IPS-NIHi11 (cell line): ENCODE measurements around the gene SRPK2.
"Not testable (repeated sequence)": the region's sequence is repeated elsewhere in the genome, so short reads cannot be mapped to it uniquely, and the experiment has no call there.

ENCODE experiments used
- DNase-seq: peaks from one replicate; pipeline ENCODE4 v3.0.0; 2012; ENCODE audit warnings: mixed read lengths, low spot score

SRPK2 gene

GRCh38 chr7:105267244-105267643 is 121.5 kb downstream of the SRPK2 start:
- DNase-seq: no peak

DNA sequence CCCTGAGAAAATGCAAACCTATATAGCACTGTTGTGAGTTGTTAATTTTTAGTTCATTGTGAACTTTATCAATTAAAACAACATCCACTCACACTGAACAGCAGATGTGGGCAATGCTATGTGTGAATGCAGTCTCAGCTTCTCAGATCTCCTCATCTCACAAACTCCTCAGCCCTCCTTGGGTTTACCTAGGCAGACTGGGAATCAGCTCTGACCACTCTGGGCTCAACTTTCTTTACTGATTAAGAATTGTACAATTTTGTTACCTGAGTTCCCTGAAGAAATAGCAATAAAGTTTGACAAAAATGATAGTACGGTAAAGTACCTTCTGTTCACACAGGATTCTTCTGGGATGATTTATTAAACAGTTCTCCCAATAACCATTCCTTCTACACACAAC is 124.0 kb downstream of the SRPK2 start:
- no peak for DNase-seq

- DNase-seq: no peak
Observed at GRCh38 chr7:105261689-105262088, 127.0 kb downstream of the SRPK2 start.

- DNase-seq: not testable (repeated sequence)
Observed at GRCh38 chr7:105260201-105260871, 128.4 kb downstream of the SRPK2 start.

DNA sequence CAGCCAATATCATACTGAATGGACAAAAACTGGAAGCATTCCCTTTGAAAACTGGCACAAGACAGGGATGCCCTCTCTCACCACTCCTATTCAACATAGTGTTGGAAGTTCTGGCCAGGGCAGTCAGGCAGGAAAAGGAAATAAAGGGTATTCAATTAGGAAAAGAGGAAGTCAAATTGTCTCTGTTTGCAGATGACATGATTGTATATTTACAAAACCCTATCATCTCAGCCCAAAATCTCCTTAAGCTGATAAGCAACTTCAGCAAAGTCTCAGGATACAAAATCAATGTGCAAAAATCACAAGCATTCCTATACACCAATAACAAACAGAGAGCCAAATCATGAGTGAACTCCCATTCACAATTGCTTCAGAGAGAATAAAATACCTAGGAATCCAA is 129.8 kb downstream of the SRPK2 start:
- DNase-seq: not testable (repeated sequence)

- no peak for DNase-seq
Observed at GRCh38 chr7:105257338-105257737, 131.4 kb downstream of the SRPK2 start.

- no peak for DNase-seq
Observed at GRCh38 chr7:105256761-105257231, 131.9 kb downstream of the SRPK2 start.

DNA sequence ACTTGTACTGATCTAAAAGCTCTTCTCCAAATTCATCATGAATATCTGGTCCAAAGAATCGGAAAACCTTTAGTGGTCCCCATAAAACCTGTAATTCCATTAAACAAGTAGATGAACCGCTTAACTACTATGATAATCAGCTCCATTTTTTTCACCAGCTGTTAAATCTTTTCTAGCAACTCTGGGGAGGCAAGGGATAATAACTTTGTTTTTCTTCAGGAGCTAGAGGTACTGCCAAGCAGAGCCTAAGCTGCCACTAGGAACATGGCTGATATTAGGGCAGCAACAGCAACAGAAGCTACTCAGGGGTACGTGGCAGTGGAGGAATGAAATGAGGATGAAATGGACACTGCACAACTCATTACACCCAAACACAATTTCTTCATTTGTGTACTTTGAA is 138.0 kb downstream of the SRPK2 start:
- no peak for DNase-seq

GRCh38 chr7:105250239-105250638 is 138.5 kb downstream of the SRPK2 start:
- DNase-seq: no peak

- no peak for DNase-seq
Observed at GRCh38 chr7:105249216-105249615, 139.5 kb downstream of the SRPK2 start.

- no peak for DNase-seq
Observed at GRCh38 chr7:105246679-105247078, 142.0 kb downstream of the SRPK2 start.

DNA sequence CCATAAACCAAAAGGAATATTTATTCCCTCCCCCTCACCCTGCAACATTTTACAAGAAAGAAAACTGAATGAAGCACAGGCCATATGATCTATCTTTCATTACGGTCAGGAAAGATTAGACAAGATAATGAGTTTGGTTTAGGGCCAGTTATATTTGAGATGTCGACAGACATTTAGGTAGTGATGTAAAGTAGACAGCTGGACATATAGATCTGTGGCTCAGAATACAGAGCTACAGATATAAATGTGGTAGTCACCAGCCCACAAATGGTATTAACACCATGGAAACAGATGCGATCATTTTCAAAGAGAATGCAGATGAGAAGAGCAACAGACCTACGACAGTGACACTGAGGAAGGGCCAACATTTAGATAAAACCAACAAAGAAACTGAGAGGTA is 142.5 kb downstream of the SRPK2 start:
- DNase-seq: no peak

DNA sequence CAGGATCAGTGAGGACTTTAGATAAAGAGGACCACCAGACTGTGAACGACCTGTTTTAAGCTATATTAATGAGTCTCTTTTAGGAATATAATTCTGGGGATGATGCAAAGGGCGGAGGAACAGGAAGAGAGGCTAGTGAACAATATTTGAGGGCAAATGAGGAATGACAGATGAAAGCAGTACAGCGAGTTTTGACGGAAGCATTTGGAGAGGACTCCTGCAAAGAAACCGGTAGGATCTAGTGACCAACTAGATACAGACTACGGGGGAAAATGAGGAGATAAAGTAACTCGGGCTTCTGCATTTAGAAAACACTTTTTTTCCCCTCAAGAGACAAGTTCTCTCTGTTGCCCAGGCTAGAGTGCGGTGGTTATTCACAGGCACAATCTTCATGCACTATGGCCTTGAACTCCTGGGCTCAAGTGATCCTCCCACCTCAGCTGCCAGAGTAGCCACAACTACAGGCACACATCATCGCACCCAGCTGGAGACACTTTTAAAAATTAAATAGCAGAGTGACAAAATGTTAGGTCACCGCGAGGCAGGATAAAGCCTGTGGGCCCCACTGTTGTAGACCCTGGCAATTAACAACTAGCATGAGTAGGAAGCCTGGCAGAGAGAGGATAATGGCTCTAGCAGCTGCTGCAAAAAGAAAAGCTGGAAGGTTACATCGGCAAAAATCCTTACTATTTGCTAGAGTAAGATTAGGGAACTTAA is 143.2 kb downstream of the SRPK2 start:
- DNase-seq: no peak

DNA sequence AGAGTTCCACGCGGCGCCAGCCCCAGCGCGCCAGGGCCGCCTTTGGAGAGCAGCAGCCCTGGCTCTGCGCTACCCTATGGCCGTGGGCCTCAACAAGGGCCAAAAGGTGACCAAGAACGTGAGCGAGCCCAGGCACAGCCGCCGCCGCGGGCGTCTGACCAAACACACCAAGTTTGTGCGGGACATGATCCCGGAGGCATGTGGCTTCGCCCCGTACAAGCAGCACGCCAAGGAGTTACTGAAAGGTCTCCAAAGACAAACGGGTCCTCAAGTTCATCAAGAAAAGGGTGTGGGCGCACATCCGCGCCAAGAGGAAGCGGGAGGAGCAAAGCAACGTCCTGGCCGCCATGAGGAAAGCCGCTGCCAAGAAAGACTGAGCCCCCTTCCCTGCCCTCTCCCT is 144.1 kb downstream of the SRPK2 start:
- no peak for DNase-seq

- DNase-seq: no peak
Observed at GRCh38 chr7:105241198-105241597, 147.5 kb downstream of the SRPK2 start.

DNA sequence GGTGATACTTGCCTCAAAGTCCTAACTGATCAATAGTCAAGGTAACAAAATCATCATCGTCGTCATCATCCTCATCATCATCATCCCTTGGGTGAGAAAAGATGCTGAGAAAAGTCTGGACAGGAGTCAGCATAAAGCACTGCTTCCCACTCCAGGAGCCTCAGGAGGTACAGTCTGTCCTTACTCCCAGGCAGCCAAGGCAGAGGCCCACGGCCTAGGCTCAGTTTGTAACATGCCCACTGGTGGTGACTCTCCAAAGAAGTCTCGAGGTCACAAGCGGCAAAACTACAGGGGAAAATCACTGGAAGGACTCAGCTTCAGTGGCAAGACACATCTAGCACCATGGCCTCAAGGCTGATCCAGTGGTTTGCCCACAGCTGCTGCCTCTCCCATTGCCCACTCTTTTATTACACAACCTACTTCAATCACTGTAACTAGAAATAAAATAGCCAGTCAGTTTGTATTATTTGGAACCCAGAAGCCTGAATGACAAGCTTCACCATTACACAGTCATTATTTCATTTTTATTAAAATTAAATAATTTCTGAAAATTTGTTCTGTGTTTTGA is 150.4 kb downstream of the SRPK2 start:
- DNase-seq: no peak

DNA sequence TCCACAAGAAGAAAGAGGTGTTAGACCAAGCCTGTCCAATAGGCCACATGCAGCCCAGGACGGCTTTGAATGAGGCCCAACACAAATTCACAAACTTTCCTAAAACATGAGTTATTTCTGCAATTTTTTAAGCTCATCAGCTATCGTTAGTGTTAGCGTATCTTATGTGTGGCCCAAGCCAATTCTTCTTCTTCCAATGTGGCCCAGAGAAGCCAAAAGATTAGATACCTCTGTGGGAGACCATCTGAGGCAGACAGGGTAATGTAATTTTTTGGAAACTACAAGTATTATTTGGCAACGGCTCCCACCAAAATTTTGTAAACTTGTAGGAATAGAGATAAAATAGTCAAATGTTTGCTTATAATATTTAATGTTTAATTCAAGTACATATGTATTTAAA is 153.8 kb downstream of the SRPK2 start:
- no peak for DNase-seq

GRCh38 chr7:105232829-105233291 is 155.9 kb downstream of the SRPK2 start:
- DNase-seq: not testable (repeated sequence)

- no peak for DNase-seq
Observed at GRCh38 chr7:105230486-105230885, 158.2 kb downstream of the SRPK2 start.

- DNase-seq: no peak
Observed at GRCh38 chr7:105229641-105230040, 159.1 kb downstream of the SRPK2 start.

GRCh38 chr7:105228555-105228954 is 160.2 kb downstream of the SRPK2 start:
- no peak for DNase-seq

DNA sequence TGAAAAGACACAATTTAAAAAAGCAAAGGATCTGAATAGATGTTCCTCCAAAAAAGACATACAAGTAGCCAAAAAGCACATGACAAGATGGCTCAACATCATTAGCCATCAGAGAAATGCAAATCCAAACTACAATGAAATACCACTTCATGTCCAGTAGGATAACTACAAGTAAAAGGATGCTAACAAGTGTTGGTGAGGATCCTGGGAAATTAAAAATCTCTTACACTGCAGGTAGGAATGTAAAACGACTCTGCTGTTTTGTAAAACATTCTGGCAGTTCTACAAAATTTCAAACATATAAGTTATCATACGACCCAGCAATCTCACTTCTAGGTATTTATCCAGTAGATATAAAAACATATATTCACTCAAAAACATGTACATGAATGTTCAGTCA is 161.3 kb downstream of the SRPK2 start:
- DNase-seq: no peak
